Skeletal muscle tissue (tissue), 4 donors: ENCODE measurements around the gene CHST2. TPM values are rescaled to one million over a fixed set of nuclear protein-coding genes. Genes with fewer than 3 reads are reported as not detected.

Source experiments
- H3K27ac ChIP-seq: one replicate; pipeline ENCODE4 v1.7.0; 2013; ENCODE audit warnings: mild to moderate bottlenecking, low read depth, low read length, inconsistent platforms
- H3K27me3 ChIP-seq, 3 donors: one replicate each; pipeline ENCODE4 v1.7.0; 2013; ENCODE audit warnings: low read length in 3 of 3; ENCODE audit not compliant: control insufficient read depth in 3 of 3, insufficient read depth in 3 of 3
- H3K36me3 ChIP-seq, 3 donors: one replicate each; pipeline ENCODE4 v1.7.0; 2013; ENCODE audit warnings: low read length in 3 of 3; ENCODE audit not compliant: control insufficient read depth in 3 of 3, insufficient read depth in 3 of 3
- H3K4me1 ChIP-seq, 3 donors: one replicate each; pipeline ENCODE4 v1.7.0; 2013; ENCODE audit warnings: low read length in 3 of 3, mild to moderate bottlenecking in 3 of 3; ENCODE audit not compliant: control insufficient read depth in 3 of 3, insufficient read depth in 3 of 3
- H3K4me3 ChIP-seq, 3 donors: one replicate each; pipeline ENCODE4 v1.7.0; 2013; ENCODE audit warnings: low read length in 3 of 3
- H3K9ac ChIP-seq, 3 donors: one replicate each; pipeline ENCODE4 v1.7.0; 2013; ENCODE audit warnings: low read length in 3 of 3, mild to moderate bottlenecking in 3 of 3, moderate library complexity in 2 of 3, low read depth in 1 of 3
- H3K9me3 ChIP-seq, 3 donors: one replicate each; pipeline ENCODE4 v1.7.0; 2013; ENCODE audit warnings: low read length in 3 of 3; ENCODE audit not compliant: control insufficient read depth in 3 of 3
- total RNA-seq: library from RNA; depleted of rRNA; stranded (reverse); fragments of >200 nt; gene quantifications from one replicate; pipeline ENCODE4 v1.2.3, GENCODE V29; 2014
- donor health status: Osteomylitis.

The CHST2 gene
- total RNA-seq, 1 donor from 2014 or later = 6.8 TPM

DNA sequence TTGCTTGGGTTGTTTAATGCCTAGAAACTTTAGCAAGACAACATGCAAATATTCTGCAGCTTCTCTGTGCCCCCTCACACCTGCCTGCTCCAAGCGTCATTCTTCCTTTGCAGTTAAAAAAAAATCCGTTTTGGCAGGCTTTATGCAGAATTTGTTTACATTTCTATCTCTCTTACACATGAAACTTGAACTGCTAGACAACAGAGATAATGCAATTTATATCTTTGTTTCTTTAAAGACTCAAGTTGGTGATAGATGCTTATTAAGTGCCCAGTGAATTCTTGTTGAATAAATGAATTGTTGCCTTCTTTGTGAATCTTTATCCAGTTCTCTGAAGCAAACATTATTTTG is 53.2 kb downstream of the CHST2 start:
- H3K27me3 ChIP-seq = no peaks in the 10 kb centered on the region
- peak overlapping the region; percentile 33 for H3K27ac ChIP-seq
- H3K4me3 ChIP-seq = no peak overlapping the region
- peaks cover 0 to 9% (median 0%) of the 10 kb centered on the region in 3 donors for H3K4me1 ChIP-seq
- H3K9me3 ChIP-seq = no peaks in the 10 kb centered on the region
- no peaks in the 10 kb centered on the region for H3K36me3 ChIP-seq
- no peak overlapping the region for H3K9ac ChIP-seq

DNA sequence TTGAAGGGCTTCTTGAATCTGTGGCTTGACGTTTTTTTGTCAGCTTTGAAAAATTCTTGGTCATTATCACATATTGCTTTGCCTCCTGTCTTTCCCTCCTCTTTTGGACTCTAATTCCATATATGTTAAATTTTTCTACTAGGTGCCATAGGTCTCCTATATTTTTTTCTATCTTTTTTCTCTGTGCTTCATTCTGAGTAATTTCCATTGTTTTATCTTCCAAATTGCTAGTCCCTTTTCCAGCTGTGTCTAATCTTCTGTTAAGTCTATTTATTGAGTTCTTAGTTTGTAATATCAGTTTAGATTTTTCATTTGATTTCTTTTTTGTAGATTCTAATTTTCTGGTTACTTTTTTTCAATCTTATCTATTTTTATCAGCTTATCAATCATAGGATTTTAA is 53.7 kb downstream of the CHST2 start:
- Histone ChIP-seq H3K4me1 (peaks cover 0 to 9% (median 0%) of the 10 kb centered on the region in 3 donors), H3K27me3 (no peaks in the 10 kb centered on the region), H3K27ac (no peak overlapping the region), H3K4me3 (no peak overlapping the region), H3K9ac (no peak overlapping the region), H3K9me3 (no peaks in the 10 kb centered on the region), H3K36me3 (no peaks in the 10 kb centered on the region)

Other genes starting within 250 kb of the CHST2 start
- 3.1 TPM for gene PCOLCE2, start 230.7 kb upstream of the CHST2 start, total RNA-seq
- under 0.01 TPM for gene PAQR9, start 156.1 kb upstream of the CHST2 start, total RNA-seq
- gene U2SURP, start 118.2 kb upstream of the CHST2 start, total RNA-seq = 47.5 TPM